Measurements from ENCODE around the gene ACKR3.

The ACKR3 gene

DNA sequence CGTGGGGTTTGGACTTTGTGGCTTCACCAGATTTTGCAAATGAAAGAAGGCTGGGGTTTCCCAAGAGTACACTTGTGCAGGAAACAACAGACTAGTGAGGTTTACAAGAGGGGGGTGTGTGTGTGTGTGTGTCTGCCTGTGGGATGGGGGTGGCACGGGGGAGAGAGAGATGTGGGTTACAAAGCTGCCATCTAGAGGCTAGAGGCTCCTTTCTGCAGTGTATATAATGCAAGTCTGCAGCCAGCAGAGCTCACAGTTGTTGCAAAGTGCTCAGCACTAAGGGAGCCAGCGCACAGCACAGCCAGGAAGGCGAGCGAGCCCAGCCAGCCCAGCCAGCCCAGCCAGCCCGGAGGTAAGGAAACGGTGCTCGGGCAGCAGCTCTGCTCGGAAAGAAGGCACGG lies at the start of gene ACKR3:
ACKR3 (plus strand) TSS at position 253 of the 401 bp plus-strand sequence. CDS start 10,641 bp downstream, outside the sequence.
- FAIRE-seq = no peak

- no peak for FAIRE-seq
Observed at GRCh38 chr2:236521556-236521955, 48.1 kb upstream of the ACKR3 start.

GRCh38 chr2:236523249-236523648 lies 46.4 kb upstream of the ACKR3 start:
- FAIRE-seq = no peak

DNA sequence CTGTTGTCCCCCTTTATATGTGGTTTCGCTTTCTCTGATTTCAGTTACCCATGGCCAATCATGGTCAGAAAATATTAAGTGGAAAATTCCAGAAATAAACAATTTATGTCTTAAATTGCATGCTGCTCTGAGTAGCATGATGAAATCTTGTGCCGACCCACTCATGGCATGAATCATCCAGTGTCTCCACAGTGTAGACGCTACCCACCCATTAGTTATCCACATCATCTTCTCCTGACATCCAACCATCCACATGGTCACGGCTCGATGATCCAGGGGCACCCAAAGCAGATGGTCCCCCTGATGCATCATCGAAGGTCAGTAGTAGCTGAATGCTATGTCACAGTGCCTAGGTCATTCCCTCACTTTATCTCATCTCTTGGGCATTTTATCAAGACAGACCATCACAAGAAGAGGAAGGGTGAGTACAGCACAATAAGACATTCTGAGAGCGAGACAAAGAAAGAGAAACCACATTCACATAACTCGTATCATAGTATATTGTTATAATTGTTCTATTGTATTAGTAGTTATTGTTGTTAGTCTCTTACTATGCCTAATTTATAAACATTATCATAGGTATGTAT lies 44.1 kb upstream of the ACKR3 start:
- no peak for FAIRE-seq

DNA sequence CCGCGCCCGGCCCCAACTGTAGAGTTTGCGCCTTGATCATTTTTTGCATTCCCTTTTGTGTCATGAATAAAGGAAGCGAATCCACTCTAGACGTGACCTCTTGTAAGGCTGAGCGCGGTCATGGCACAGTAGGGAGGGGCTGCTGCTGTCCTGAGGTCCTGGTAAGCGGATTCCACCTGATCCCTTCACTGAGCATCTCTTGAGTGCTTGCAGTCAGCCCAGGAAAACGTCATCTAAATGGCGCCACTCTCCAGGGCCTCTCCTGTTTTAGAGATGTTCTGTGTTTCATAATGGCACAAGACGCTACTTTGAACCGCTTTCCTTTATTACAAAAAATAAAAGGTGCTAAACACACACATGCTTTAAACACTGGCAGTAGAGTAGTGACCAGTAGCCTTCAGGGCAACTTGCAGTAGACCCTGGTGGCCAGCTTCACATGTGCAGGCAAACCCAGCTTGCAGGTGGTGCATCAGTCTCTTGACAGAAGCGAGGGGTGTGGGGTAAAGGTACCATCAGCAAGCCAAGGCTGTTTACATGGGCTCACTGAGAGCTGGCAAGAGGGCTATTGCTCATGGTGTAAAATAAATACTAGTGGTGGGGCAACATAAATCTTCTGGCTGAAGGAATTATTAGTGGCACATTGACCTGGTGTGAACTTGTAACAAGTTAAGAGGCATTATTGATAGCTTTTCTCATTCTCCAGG lies 43.0 kb upstream of the ACKR3 start:
- FAIRE-seq = no peak

DNA sequence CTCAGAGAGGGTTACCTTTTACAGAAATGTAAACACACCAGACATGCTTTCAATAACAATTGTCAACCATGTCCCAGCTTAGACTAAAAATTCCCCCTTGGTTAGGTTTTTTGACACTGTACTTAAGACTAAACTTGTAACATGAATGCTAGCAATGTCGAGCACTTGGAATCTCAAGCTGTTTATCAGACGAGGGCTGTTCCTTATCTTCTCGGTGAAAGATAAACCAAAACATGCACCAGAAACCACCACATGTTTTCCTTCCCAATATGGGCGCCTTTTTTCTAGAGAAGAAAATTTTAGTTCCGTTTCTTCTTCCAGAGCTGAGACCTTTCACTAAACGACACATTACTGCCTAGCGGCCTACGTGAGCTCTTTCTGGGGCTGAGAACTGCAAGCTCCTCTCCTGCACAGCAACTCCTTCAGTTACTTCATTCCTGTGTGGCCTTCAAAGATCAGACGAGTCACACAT lies 42.4 kb upstream of the ACKR3 start:
- no peak for FAIRE-seq

- FAIRE-seq = no peak
Observed at GRCh38 chr2:236529606-236530005, 40.0 kb upstream of the ACKR3 start.

GRCh38 chr2:236530512-236530911 lies 39.1 kb upstream of the ACKR3 start:
- no peak for FAIRE-seq

DNA sequence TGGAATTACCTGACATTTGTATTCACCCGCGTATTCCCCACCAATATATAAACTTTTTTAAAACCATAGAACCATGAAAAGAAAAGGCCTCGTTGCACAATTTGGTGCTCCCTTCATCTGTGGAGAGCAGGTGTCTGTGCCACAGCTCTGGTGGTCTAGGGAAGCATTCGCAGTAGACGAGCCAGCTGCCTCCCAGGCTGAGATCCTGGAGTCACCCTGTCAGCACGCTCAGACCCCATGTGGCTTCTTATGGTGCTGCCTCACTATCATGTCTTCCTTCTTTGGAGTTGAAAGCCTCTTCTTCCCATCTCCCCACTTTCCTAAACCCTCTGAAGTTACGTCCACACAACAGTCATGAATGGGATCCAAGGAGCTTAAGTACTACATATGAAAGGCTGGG lies 38.4 kb upstream of the ACKR3 start:
- FAIRE-seq = no peak

GRCh38 chr2:236531996-236532395 lies 37.6 kb upstream of the ACKR3 start:
- no peak for FAIRE-seq

DNA sequence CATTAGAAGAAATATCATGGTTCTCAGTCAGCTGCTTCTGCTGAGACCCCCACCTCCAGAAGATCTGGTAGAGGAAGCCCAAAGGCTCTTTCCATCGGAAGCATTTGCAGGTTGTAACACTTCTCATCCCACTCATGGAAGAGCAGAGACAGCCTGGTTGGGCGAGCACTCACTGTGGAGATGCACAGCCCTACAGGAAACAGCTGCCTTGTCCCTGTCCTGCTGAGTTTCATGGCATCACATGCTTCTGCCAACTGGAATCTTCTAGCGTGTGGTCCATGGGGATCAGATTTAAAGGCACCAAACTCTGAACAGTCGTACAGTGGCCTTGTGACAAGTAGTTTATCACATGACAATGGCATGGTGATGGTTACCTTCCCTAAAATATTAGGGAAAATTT lies 36.3 kb upstream of the ACKR3 start:
- FAIRE-seq = no peak

DNA sequence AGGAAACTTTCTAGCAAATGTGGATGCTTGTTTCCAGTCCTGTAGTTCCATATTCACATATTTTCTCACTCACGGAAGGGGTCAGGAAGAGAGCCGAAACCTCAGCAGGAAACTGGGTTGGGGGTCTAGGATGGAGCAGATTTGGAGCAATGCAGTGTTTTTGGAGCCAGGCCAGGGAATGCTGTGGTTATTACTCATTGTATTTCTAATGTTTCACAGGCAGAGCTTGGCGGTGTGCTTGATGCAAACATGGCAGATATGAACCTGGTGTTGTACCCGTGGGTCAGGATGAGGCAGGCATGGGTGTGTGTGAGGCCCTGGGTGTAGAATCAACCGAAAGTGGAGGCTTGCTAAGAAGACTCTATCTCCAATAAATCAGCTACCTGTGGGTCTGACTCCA lies 34.6 kb upstream of the ACKR3 start:
- FAIRE-seq = no peak

DNA sequence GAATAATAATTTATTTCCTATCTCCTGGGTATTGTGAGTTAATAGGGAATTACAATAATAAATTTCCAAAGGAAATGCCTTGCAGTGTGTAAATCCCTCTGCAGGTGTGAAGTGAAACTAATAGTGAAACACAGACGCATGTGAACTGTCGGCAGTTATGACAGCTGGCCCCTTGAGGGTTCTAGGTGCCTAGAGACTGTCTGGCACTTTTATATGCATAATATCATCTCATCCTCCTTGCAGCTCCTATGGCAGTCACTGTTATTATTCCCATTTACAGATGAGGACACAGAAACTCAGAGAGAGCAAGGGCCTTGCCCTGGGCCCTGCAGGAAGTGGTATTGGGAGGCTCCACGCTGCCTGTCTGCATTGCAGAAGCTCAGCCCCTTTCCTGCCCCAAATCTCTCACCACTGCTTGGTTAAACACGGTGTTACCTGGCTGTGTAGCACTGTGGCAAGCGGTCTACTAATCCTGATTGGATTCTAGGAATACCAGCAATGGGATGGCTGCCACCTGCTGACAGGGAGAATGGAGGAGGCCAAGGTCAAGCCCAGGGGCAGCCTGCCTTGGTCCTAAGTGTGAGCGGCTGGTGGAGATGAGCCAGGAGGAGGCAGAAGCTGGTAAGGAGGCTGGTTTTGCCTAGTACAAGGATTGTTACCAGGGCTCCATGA lies 32.8 kb upstream of the ACKR3 start:
- FAIRE-seq = no peak

GRCh38 chr2:236538242-236538641 lies 31.4 kb upstream of the ACKR3 start:
- FAIRE-seq = no peak

DNA sequence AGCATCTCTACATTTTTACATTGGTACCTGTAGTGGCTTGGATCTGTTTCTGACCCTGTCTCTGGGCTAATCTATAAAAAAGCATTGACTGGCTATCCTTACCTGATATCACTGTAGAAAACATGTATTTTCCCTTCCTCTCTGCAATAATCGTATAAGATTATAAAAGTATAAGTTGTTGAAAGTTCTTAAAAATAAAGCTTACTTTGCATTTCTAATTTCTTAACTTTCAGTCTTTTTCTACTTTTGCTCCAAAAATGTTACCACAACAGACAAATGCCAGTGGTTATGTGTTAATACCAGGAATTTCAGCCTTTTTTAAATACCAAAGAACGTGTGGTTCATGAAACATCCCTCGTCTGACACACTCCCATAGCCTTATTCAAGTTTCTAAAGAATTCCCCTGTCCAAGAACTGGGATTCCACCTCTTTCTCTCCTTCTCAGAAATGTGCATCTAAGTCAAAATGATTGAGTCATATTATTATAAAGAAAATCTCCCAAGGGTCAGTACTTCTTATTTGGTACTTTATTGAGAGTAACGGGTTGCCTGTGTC lies 28.5 kb upstream of the ACKR3 start:
- FAIRE-seq = no peak

GRCh38 chr2:236544362-236544761 lies 25.3 kb upstream of the ACKR3 start:
- no peak for FAIRE-seq

- no peak for FAIRE-seq
Observed at GRCh38 chr2:236545248-236545658, 24.4 kb upstream of the ACKR3 start.

- no peak for FAIRE-seq
Observed at GRCh38 chr2:236545814-236546480, 23.7 kb upstream of the ACKR3 start.

DNA sequence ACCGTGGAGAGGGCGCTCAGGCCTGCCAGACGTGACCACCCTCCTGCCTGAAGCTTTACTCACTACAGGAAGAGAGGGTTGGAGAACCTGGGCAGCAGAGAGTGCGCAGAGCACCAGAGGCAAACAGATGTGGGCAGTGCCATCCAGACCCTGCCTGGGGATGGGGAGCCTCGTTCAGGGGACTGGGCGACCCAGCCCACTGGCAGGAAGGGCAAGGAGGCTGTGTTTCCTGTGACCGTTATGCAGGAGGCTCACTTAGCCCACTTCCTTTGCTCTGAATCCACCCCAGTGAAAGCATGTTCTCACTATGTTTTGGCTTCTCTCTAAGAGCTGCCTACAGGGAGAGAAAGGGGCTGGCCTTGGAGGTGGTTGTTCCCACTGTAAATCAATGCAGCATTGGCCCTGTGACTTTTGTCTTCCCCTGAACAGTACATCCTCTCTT lies 23.0 kb upstream of the ACKR3 start:
- no peak for FAIRE-seq

GRCh38 chr2:236547725-236548124 lies 21.9 kb upstream of the ACKR3 start:
- no peak for FAIRE-seq

DNA sequence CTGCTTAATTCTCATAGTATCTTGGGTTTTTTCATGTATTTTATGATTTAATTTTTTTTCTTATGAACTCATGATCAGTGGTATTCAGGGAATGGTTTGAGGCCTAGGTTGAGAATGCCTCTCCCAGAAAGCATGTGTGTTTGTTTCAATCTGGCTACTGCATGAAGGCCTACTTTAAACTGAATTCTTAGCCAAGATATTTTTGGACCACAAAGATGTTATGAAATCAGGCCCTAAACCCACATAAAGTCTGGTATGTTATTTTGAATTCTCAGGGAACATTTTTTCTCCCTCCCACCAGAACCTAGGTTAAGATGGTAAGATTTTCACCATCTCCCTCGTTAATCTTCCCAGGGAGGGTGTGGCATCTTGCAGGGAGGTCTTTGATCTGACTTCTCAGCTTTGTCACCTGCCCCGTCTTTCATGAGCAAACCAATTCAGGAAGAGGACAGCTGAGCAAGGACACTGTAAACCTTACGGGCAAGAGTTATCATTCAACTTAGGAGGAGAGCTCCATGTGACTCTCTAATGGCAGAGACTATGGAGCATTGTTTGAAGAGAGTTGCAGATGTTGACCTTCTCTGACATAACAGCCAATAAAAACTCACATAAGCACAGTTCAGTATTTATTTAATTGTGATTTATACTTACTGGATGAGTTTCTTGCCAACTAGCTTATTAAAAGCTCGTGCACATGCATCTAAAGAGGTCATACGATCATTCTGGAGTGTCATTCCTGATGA lies 21.3 kb upstream of the ACKR3 start:
- FAIRE-seq = no peak

DNA sequence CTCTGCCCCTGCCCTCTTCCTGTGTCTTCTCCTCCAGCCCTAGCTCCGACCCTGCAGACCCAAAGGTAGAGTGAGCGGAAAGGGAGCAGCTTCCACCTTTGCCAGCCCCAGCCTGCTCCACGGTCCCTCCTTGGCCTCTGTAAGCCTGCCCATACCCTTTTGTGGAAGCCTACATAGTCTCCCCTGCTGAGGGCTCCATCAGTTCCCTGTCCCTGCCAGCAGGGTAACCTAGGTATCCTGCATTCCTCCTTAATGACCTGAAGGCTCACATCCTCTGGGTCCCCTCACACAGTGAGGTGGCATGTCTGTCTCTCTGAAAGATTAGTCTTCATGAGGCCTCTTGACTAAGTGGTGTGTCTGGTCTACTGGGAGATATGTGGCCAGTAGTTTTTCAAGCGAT lies 20.5 kb upstream of the ACKR3 start:
- FAIRE-seq = no peak

DNA sequence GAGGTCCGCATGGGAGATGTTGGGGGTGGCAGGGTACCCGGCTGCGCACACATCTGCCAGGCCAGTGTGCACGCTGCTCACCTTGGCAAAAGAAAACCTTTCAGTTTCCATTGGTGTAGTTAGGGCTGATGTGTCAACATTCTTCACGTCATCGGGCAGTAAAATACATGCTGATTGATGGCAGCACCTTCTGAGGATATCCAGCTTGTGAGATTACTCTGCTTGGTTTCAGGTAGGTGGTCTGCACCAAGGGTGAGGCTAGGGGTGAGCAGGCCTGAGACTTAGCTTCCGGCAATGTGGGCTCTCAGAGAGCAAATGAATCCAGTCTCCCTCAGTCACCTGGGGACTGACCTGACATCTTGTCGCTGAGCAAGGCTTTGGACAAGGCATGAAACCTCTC lies 19.3 kb upstream of the ACKR3 start:
- FAIRE-seq = no peak

Measured in A204.1 (cell line).